ENCODE data around the gene ADAMTSL1.

The ADAMTSL1 gene

DNA sequence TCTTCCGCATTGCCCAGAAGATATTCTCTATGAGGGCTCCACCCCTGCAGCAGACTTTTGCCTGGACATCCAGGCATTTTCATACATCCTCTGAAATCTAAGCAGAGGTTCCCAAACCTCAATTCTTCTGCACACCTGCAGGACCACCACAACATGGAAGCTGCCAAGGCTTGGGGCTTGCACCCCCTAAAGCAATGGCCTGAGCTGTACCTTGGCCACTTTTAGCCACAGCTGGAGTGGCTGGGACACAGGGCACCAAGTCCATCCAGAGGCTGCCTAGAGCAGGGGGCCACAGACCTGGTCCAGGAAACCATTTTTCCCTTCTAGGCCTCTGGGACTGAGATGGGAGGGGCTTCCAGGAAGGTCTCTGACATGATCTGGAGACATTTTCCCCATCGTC lies 60.7 kb downstream of the ADAMTSL1 start:
- TF ChIP-seq, protein P1, sequence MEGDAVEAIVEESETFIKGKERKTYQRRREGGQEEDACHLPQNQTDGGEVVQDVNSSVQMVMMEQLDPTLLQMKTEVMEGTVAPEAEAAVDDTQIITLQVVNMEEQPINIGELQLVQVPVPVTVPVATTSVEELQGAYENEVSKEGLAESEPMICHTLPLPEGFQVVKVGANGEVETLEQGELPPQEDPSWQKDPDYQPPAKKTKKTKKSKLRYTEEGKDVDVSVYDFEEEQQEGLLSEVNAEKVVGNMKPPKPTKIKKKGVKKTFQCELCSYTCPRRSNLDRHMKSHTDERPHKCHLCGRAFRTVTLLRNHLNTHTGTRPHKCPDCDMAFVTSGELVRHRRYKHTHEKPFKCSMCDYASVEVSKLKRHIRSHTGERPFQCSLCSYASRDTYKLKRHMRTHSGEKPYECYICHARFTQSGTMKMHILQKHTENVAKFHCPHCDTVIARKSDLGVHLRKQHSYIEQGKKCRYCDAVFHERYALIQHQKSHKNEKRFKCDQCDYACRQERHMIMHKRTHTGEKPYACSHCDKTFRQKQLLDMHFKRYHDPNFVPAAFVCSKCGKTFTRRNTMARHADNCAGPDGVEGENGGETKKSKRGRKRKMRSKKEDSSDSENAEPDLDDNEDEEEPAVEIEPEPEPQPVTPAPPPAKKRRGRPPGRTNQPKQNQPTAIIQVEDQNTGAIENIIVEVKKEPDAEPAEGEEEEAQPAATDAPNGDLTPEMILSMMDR (IDR thresholded peaks at IDR 0.05; ENCODE audit: low read depth, low read length, missing control alignments) = no peak
- DNase-seq (ENCODE audit: low read depth) = no peak
- H3K4me3 ChIP-seq (ENCODE audit: low read depth, low read length) = no peak overlapping the region

DNA sequence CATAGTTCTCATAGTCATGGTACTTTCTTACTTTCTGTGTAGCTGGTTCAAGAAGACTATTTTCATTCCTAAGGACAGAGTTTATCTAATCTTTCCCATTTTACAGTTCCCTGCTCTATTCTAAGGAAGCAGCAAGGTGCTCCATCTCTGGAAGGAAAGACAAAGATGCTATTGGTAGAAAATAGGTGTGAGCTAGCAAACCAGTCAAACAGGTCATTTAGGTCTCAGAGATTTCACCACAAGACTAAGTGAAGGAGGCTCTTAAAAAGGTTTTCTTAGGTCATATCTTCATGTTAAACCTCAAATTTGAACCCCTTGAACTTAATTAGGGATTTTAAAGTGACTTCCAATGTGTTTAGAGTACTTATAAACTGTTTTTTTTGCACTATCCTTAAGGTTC lies 62.6 kb downstream of the ADAMTSL1 start:
- TF ChIP-seq, protein P1 (IDR thresholded peaks at IDR 0.05; ENCODE audit: low read depth, low read length, missing control alignments) = no peak
- DNase-seq (ENCODE audit: low read depth) = no peak
- H3K4me3 ChIP-seq (ENCODE audit: low read depth, low read length) = no peak overlapping the region

- TF ChIP-seq, protein P1 (IDR thresholded peaks at IDR 0.05; ENCODE audit: low read depth, low read length, missing control alignments) = no peak
- H3K4me3 ChIP-seq (ENCODE audit: low read depth, low read length) = no peak overlapping the region
- no peak for DNase-seq (ENCODE audit: low read depth)
These were observed 65.3 kb downstream of the ADAMTSL1 start for GRCh38 chr9:18539203-18539693.

DNA sequence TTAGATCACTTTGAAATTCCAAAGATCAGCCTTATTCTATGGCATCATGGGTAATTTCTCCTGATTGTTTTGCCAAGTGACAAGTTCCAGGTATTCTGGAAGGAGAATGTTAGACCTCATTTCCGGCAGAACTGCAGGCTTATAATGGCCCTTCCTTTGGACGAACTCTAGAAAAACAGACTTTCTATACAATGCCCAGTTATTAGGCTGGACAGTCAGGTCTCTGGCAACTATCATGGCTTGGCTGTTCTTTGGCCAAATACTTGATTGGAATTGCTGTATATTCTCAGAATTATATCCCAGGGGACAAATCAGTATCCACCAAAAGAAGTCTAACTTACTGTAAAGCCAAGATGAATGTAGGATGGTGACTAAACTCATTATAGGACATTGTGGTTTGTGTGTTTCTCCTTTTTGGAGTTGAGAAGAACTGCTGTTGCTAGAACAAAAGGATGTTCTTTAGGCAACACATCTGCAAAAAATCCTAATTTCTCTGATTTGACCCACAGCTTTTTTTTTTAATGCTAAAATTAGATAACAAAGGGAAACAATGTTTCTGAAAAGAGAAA lies 69.0 kb downstream of the ADAMTSL1 start:
- DNase-seq (ENCODE audit: low read depth) = no peak
- TF ChIP-seq, protein P1 (IDR thresholded peaks at IDR 0.05; ENCODE audit: low read depth, low read length, missing control alignments) = no peak
- H3K4me3 ChIP-seq (ENCODE audit: low read depth, low read length) = no peak overlapping the region

DNA sequence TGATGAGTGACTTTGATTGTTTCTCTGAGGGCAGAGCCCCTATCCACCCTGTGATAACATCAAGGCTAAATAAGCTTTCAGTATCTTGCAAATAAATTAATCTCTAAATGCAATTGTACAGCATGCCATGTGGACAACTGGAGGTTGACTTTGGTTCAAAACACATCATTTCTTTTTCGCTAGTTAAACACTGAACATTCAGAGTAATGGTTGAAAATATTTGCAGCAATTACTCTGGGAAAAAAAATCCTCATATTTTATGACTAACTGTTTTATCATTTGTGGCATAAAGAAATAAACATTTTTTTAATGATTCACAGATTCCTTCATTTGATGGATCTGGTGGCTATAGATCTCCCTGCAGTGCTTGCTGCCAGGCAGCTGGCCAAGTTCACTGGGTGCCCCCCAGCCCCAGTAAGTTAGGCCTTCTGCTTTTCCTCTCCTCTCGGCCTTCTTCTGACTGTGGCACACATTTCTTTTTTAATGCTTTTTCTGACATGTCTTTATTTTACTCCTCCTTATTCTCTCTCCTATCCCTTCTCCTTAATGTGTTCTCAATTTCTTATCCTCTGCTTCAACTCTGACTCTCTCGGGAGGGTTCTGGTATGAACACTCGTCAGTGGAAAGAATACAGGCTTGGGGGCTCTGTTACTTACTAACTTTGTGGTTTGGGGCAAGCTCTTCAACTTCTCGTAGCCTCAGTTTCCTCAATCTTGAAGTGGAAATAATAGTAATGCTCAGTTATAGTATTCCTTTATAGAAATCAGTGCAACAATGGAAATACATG lies 69.6 kb downstream of the ADAMTSL1 start:
- no peak for DNase-seq (ENCODE audit: low read depth)
- H3K4me3 ChIP-seq (ENCODE audit: low read depth, low read length) = no peak overlapping the region
- TF ChIP-seq, protein P1 (IDR thresholded peaks at IDR 0.05; ENCODE audit: low read depth, low read length, missing control alignments) = no peak

DNA sequence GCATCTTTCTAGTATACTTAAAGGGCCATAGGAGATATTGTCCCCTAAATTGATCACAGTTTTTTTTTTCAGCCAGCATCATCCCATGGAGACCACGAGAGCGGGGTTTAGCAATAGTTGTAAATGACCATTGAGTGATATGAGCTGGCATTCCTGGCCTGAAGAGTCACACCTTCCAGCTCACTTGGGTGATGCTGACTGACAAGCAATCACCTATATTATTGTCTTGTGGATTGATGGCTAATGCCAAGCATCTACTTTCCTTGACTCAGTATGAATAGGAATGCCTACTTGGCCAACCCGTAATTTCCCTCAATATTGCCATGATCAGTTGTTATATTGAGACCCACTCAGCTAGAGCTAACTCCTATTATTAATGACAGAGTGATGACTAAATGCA lies 70.5 kb downstream of the ADAMTSL1 start:
- no peak for DNase-seq (ENCODE audit: low read depth)
- no peak overlapping the region for H3K4me3 ChIP-seq (ENCODE audit: low read depth, low read length)
- TF ChIP-seq, protein P1 (IDR thresholded peaks at IDR 0.05; ENCODE audit: low read depth, low read length, missing control alignments) = no peak

Measured in GM12864 (cell line).